GM18907 (cell line): ENCODE results near the gene FRRS1.
"Not testable (repeated sequence)": the region's sequence is repeated elsewhere in the genome, so short reads cannot be mapped to it uniquely, and the experiment has no call there.

ENCODE experiments used
- ATAC-seq: cut with Tn5 transposase; IDR thresholded peaks from one replicate; pipeline ENCODE4 v1.9.1; 2021; ENCODE audit warnings: mild to moderate bottlenecking, moderate library complexity; ENCODE audit not compliant: unreplicated experiment

FRRS1 gene, protein sequence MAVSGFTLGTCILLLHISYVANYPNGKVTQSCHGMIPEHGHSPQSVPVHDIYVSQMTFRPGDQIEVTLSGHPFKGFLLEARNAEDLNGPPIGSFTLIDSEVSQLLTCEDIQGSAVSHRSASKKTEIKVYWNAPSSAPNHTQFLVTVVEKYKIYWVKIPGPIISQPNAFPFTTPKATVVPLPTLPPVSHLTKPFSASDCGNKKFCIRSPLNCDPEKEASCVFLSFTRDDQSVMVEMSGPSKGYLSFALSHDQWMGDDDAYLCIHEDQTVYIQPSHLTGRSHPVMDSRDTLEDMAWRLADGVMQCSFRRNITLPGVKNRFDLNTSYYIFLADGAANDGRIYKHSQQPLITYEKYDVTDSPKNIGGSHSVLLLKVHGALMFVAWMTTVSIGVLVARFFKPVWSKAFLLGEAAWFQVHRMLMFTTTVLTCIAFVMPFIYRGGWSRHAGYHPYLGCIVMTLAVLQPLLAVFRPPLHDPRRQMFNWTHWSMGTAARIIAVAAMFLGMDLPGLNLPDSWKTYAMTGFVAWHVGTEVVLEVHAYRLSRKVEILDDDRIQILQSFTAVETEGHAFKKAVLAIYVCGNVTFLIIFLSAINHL

DNA sequence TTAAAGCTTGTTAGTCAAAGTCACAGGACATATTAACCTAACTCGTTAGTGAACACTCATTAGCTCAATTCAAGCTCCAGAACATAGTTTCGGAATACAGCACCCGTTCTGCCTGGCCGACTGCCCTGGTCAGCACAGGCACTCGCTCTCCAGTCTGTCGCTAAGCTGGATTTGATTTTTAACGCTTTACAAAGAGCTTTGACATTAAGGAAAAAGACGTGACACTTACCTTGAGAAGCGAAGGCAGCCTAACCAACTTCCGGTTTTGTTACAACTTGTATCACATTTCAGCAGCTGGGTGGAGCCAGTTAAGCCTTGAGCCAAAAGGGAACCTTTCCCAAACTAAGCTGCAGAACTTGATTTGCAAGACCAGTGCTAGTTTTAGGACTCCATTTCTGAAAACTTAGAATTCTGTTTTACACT lies at the start of gene FRRS1:
Gene FRRS1, minus strand, starts transcription at position 258 of the 423 bp plus-strand sequence. CDS start 17,867 bp downstream, outside the sequence.
- peak; percentile 96 for ATAC-seq

DNA sequence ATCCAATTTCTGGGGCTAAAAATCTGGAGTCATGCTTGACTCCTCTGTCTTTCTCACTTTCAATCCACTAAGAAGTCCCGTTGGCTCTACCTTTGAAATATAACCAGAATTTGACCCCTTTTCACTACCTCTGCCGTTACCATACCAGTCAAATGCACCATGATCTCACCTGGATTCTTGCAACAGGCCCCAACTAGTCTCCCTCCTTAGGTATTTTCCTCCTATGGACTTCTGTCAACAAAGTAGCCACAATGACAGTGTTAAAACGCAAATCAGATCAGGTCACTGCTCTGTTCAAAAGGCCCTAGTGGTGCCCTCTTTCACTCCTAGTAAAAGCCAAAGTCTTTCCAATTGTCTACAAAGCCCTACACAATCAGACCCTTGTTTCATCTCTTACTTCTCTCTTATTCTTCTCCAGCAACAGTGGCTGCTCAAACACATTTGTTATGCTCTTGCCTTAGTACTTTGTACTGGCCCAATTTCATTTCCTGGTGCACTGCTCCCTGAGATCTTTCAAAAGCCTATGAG lies 48.0 kb upstream of the FRRS1 start:
- ATAC-seq = no peak

DNA sequence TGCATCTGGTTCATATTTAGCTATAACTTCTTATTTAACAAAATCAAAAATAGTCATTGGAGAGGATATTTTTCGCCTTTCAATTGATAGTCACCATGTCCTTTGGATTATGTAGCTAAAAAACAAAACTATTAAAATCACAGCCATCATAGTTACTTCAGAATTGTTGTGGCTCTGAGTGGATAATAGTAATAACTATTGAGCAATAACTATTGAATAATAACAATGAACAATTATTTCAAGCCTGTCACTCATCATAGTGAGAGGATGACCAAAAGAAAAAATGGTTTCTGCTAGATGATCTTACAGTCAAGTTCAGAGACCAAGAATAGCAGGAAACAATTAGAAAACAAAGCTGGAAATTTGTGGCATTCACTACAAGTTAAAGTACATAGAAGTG lies 45.3 kb upstream of the FRRS1 start:
- ATAC-seq = no peak

DNA sequence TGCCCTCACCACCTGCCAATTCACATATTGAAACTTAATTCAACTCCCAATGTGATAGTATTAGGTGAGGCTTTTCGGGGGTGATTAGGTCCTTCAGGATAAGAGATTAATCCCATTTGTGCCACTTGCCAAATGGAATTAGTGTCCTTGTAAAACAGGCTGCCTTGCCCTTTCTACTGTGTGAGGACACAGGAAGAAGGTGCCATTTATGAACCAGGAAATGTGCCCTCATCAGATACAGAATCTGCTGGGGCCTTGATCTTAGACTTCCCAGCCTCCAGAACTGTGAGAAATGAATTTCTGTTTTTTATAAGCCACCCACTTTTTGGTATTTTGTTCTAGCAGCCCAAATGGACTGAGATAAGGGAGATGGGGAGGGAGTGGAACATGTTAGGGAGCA lies 44.6 kb upstream of the FRRS1 start:
- ATAC-seq = no peak

DNA sequence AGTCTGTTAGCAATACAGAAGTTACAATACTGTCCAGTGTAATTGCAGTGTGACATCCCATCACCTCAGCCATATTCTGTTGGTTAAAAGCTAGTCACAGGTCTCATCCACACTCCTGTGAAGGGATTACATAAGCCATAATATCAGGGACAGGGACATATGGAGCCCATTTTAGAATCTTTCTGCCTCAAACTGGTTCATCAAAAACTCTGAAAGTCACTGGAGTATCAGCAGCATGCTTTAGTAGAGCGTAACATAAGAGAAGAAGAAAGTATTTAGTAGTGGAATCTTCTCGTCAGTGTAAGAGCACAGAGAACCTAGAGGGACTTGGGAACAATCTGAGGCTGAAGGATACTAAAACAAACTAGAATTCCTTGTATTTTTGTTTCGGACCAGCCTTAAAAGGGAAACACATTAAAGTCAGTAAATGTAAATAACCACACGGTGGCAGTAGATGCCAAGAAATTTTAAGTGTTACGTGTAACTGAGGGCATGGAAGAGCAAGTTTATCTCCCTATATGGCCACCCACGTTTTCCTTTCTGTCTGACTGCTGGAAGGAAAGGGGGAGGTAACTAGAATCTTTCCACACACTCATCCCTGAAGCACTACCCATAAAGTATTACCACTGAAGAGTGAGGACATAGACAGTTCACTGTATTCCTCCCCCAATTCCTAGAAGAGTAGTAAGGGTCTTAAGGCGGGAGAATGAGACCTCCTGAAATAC lies 42.1 kb upstream of the FRRS1 start:
- peak; percentile 90 for ATAC-seq

DNA sequence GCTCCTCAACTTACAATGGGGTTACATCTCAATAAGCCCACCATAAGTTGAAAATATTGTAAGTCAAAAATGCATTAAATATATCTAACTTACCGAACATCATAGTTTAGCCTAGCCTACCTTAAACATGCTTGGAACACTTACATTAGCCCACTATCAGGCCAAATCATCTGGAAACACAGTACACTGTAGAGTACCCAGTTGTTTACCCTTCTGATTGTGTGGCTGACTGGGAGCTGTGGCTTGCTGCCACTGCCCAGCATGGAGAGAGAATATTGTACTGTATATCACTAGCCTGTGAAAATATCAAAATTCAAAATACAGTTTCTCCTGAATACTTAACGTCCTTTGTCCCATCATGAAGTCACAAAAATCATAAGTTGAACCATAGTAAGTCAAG lies 40.4 kb upstream of the FRRS1 start:
- ATAC-seq = no peak

DNA sequence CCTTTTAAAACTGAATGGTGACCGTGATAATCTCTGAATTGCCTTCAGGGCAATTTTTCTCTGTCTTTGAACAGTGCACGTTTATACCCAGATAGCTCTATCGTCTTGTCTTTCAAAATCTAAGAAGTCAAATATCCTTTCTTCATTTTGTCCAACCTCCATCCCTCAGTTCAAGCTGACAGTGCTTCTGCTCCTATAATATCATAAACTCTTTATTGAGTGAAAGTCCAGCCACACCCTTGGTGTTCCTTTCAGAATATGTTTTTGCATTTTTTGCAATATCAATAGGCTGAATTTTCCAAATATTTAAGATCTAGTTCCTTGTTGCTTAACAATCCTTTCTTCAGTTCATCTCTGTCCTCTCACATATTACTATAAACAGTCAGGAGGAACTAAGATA lies 35.1 kb upstream of the FRRS1 start:
- no peak for ATAC-seq

DNA sequence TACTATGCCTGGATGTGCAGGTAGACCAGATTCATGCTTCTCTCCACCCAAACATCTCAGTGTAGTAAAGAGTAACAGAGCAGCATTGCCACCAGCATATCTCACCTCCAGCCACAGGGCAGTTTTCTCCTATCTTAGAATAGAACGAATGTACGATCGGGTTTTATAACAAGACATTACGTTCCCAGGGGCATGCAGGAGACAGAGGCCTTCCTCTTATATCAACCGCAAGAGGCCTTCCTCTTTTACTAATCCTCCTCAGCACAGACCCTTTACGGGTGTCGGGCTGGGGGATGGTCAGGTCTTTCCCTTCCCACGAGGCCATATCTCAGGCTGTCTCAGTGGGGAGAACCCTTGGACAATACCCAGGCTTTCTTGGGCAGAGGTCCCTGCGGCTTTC lies 27.4 kb upstream of the FRRS1 start:
- ATAC-seq = not testable (repeated sequence)

DNA sequence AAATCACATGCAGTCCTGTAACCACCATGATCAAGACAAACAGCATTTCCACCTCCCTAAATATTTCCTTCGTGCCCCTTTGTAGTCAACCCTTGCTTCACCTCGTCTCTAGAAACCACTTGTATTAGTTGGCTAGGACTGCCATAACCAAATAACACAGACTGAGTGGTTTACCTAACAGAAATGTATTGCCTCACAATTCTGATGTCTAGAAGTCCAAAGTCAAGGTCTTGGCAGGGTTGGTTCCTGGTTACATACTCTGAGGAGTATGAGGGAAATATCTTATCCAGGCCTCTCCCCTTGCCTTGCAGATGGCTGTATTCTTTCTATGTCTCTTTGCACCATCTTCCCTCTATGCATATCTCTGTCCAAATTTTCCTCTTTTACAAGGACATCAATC lies 23.3 kb upstream of the FRRS1 start:
- no peak for ATAC-seq

DNA sequence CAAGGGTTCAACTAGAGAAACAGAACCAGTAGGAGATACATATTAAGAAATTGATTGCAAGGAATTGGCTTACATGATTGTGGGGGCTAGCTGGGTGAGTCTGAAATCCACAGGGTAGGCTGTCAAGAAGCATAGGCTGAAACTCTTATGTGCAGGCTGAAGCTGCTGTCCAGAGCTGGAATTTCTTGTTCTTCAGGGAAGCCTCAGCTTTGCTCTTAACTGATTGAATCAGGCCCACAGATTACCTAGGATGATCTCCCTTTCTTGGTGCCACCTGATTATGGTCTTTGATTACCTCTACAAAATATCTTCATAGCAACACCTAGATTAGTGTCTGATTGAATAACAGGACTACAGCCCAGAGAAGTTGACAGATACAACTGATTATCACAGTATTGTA lies 22.5 kb upstream of the FRRS1 start:
- ATAC-seq = no peak

DNA sequence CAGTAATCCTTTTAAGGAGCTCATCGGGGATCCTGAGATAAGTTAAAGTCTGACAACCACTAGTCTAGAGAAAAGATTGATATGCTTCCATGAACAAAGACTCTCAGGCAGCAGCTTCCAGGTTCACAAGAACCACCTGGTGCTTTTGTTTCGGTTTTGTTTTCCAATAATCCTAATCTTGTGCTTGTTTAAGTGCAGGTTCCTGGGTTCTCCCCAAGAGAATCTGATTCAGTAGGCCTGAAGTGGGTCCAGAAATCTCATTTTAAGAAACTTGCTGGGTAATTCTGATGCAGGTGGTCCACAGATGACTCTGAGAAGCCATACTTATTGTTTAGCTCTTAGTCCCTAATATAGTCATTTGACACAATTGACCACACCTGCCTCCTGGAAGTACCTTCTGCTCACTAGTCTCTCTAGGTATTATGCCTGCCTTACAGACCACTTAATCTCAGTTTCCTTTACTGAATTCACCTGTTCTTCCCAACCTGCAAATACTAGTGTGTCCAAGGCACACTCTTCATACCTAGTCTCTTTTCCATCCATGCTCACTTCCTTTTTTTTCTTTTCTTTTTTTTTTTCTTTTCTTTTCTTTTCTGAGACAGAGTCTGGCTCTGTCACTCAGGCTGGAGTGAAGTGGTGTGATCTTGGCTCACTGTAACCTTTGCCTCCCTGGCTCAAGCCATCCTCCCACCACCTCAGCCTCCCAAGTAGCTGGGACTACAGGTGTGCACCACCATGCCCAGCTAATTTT lies 20.5 kb upstream of the FRRS1 start:
- ATAC-seq = peak; percentile 84

DNA sequence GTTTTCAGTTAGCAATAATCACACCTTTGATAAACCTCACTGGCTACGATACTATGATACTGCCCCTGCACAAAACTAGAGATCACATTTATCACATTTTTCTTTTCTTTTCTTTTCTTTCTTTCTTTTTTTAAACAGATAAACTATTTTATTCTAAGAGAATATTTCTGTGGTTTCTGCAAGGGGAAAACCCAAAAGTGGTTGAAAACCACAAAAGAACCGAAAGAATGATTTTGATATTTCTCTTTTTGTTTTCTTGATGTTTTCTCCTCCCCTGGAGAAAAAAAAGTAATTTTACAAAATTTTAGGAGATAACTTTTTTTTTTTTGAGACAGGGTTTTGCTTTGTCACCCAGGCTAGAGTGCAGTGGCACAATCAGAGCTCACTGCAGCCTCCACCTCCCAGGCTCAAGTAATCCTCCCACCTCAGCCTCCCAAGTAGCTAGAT lies 18.4 kb upstream of the FRRS1 start:
- peak; percentile 35 for ATAC-seq

DNA sequence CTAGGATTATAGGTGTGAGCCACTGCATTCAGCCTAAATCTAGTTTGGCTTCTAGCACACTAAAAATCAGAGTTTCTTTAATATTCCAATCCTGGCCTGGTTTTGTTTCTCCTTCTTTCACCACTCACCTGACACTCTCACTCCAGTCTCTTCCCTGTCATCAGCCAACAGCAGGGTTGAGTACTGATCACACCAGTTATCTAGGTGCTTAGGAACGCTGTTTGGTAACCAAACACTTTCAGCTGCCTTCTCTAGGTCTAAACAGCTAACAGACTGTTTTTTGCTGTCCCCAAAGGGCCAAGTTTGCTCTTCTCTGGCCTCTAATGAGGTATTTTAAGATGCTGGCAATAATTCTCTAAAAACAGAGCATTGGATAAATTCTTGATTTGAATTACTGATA lies 17.7 kb upstream of the FRRS1 start:
- no peak for ATAC-seq

DNA sequence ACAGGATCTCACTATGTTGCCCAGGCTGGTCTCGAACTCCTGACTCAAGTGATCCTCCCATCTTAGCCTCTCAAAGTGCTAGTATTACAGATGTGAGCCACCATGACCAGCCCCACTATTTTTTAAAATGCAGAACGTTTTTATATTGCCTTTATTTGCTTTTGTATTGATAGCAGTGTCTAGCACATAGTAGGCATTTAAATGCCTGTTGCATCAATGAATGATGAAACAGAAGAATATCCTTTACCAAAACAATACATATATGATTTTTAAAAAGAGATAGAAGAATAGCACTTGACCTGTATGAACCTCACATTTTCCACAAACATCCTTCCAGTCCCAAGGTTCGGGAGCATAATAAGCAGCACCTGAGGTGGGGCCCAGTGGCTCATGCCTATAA lies 16.5 kb upstream of the FRRS1 start:
- no peak for ATAC-seq

DNA sequence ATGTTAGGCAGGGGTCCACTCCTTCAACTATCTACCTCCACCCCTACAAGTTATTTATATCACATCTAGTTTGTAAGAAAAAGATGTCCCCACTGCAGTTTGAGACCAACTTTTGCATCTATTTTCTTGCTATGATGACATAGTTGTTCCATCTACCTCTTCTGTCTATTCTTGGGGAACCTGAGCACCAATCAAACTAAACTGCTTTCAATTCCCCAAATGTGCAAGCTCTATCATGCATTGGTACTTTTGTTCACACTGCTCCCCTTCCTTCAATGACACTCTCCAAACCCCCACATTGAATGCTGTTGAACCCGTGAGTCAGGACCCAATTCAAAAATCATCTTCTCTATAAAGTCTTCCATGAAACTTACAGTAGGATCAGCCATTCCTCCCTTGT lies 16.0 kb upstream of the FRRS1 start:
- ATAC-seq = no peak

DNA sequence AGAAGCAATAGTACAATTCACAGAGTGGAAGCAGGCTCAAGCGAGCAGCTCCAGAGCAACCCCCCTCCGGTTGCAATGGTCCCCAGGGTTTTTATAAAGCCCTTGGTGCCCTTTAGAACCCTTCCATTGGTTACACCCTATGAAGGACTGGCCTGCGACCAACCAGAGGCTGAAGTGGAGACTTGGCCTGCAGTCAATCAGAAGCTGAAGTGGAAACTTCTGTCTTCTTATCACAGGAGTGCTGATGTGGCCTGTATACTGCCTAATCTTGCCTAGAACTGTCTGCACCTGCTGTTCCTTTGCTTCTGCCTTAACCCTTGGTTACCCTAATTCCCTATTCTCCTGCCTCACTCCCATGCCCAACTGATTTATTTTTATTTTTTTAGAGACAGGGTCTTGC lies 15.4 kb upstream of the FRRS1 start:
- no peak for ATAC-seq

DNA sequence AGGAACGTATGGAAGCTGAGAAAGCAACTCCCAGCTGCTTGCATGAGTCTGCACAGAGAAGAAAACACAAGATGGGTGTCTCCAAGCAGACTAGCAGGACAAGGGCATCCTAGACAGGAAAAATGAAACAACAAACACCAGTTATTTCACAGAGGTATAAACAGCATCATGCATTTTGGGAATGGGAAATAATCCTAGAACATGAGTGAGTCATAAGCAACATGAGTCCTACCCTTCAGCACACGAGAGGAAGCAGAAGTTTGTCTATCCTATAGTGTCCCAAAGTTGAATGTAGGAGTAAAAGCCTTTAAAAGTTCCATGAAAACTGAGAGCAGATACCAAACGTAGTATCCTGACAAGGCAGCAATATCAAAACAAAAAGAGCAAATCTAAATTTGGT lies 11.3 kb upstream of the FRRS1 start:
- no peak for ATAC-seq

DNA sequence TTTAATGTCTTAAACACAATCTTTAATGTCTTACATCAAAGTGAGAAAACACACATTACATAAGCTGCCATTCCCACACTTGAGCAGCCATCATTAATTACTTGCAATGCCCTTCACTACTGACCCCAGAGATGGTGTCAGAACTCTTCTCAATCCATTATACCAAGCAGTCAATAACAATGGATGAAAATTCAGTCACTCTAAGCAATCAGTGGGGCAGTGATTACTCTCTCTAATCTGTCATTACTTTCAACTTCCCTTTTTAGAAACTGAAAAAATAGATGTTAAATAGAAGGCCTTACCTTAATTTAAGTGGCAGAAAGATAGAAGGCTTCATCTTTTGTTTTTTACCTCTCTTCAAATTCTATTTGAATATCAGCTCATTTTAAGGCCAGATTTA lies 9.7 kb upstream of the FRRS1 start:
- ATAC-seq = no peak

DNA sequence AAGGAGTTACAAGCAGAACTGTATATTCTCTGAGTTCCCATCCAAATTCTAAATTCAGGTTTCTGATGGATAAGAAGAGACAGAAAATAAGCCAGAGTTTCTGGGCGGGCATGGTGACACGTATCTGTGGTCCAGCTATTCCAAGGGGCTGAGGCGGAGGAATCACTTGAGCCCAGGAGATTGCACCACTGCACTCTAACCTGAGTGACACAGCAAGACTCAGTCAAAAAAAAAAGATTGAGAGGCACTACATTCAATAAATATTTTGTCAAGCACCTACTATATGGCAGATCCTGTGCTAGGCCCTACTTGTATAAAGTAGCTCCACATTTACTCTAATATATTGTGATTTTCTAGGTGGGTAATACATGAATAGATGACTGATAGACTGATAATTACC lies 6.4 kb upstream of the FRRS1 start:
- ATAC-seq = no peak

DNA sequence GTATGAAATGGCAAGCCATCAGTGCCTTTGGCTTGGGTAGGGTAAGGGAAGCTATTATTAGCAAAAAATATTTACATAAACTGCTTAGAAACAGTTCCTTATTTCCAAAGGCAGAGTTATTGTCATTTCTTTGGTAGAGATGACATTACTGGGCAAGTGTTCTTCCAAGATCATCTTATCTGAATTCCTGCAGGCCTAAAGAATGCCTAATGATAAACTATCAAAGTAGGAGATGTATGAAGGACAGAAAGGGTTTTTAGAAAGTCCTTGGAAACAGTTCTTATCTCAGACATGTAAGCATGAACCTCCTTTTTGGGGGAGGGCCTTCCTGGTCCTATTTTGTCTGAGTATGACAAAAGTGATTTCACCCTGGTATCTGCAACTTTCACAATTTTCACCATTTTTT lies 5.1 kb upstream of the FRRS1 start:
- no peak for ATAC-seq
